22Rv1 (cell line): Measurements from ENCODE around the gene RPP38.

Experiments
- ZFX ChIP-seq: fragments of 450-650 bp; IDR thresholded peaks from 2 replicates; pipeline ENCODE4 v1.6.1; 2017; ENCODE audit warnings: antibody characterized with exemption, borderline replicate concordance
- TF ChIP-seq, protein P1 (sequence below): fragments of 450-650 bp; IDR thresholded peaks from 2 replicates; pipeline ENCODE4 v1.5.1; 2017; ENCODE audit warnings: mild to moderate bottlenecking

DNA sequence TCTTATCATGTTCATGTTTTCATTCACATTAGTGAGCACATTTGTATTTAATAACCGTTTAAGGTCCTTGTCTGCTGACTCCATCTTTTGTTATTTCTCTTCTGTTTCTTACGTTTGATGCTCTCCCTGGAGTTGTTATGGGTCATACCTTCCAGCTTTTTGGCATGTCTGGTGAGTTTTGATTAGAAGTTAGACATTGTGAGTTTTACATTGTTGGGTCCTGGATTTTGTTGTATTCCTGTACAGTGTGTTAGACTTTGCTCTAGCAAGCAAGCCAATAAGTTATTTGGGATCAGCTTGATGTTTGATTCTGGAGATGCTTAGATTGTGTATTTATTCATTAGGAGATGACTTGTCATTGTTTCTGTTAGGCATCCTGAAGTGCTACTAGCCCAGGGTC lies 36.5 kb upstream of the RPP38 start:
- TF ChIP-seq, protein P1, sequence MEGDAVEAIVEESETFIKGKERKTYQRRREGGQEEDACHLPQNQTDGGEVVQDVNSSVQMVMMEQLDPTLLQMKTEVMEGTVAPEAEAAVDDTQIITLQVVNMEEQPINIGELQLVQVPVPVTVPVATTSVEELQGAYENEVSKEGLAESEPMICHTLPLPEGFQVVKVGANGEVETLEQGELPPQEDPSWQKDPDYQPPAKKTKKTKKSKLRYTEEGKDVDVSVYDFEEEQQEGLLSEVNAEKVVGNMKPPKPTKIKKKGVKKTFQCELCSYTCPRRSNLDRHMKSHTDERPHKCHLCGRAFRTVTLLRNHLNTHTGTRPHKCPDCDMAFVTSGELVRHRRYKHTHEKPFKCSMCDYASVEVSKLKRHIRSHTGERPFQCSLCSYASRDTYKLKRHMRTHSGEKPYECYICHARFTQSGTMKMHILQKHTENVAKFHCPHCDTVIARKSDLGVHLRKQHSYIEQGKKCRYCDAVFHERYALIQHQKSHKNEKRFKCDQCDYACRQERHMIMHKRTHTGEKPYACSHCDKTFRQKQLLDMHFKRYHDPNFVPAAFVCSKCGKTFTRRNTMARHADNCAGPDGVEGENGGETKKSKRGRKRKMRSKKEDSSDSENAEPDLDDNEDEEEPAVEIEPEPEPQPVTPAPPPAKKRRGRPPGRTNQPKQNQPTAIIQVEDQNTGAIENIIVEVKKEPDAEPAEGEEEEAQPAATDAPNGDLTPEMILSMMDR = no peak
- TF ChIP-seq ZFX = no peak
